SK-N-SH (cell line): Measurements from ENCODE around the gene PHAX. TPM values are rescaled to one million over a fixed set of nuclear protein-coding genes. Genes with fewer than 3 reads are reported as not detected.

ENCODE experiments used
- CTCF ChIA-PET: fragments of 300-600, 350-600 bp; formaldehyde crosslinking; extraction: SDS; loops from one replicate; lab custom pipeline; 2021; lab: Yijun Ruan, JAX
- POLR2A ChIA-PET: fragments of 350-600 bp; sonication (Branson Sonifier 250); formaldehyde crosslinking; extraction: SDS; loops from one replicate; lab custom pipeline; 2020; ENCODE audit warnings: antibody characterized with exemption, inconsistent platforms; lab: Yijun Ruan, JAX
- DNase-seq: peaks from one replicate; pipeline ENCODE4 v3.0.0; 2012
- H2AFZ ChIP-seq: fragments of 200-600 bp; sonication (generic); 2 replicates; pipeline ENCODE4 v1.8.1; 2016; ENCODE audit warnings: antibody characterized with exemption, mild to moderate bottlenecking, low read depth
- H3F3A ChIP-seq: fragments of 200-600 bp; sonication (generic); replicated peaks from 2 replicates; pipeline ENCODE3; 2016; ENCODE audit warnings: antibody characterized with exemption, mild to moderate bottlenecking; ENCODE audit not compliant: insufficient read depth
- H3K27ac ChIP-seq, 2 experiments: fragments of 200-500 bp in 1 of 2; fragments of 200-600 bp in 1 of 2; sonication (Bioruptor generic) in 1 of 2; sonication (generic), shearing (Covaris generic) in 1 of 2; 2 replicates each; pipeline versions ENCODE4 v1.5.1 to v1.6.1; 2014 to 2016; ENCODE audit warnings: low read depth in 2 of 2, inconsistent platforms in 1 of 2, low read length in 1 of 2, mild to moderate bottlenecking in 1 of 2, mixed read lengths in 1 of 2
- H3K27me3 ChIP-seq: fragments of 200-600 bp; sonication (generic), shearing (Covaris generic); 2 replicates; pipeline ENCODE4 v1.6.1; 2016; ENCODE audit warnings: mixed run types; ENCODE audit not compliant: insufficient read depth
- H3K36me3 ChIP-seq, 2 experiments: fragments of 200-500 bp in 1 of 2; fragments of 200-600 bp in 1 of 2; sonication (Bioruptor generic) in 1 of 2; sonication (generic) in 1 of 2; replicated peaks in 1 of 2; 2 replicates each; pipeline versions ENCODE3 to v1.5.1; 2014 to 2016; ENCODE audit warnings: low read length in 1 of 2, mild to moderate bottlenecking in 1 of 2; ENCODE audit not compliant: insufficient read depth in 2 of 2, control insufficient read depth in 1 of 2
- H3K4me1 ChIP-seq, 2 experiments: fragments of 200-500 bp in 1 of 2; fragments of 200-600 bp in 1 of 2; sonication (Bioruptor generic) in 1 of 2; sonication (generic), shearing (Covaris generic) in 1 of 2; 2 replicates each; pipeline versions ENCODE4 v1.5.1 to v1.6.1; 2014 to 2016; ENCODE audit warnings: low read depth in 1 of 2, low read length in 1 of 2, mixed run types in 1 of 2; ENCODE audit not compliant: insufficient read depth in 2 of 2, control insufficient read depth in 1 of 2
- H3K4me2 ChIP-seq: fragments of 200-600 bp; sonication (generic), shearing (Covaris generic); 2 replicates; pipeline ENCODE4 v1.6.1; 2017; ENCODE audit warnings: mixed run types
- H3K4me3 ChIP-seq, 2 experiments: fragments of 200-500 bp in 1 of 2; fragments of 200-600 bp in 1 of 2; sonication (Bioruptor generic) in 1 of 2; sonication (generic), shearing (Covaris generic) in 1 of 2; 2 replicates each; pipeline versions ENCODE4 v1.5.1 to v1.8.1; 2014 to 2016; ENCODE audit warnings: low read depth in 2 of 2, inconsistent platforms in 1 of 2, low read length in 1 of 2, mild to moderate bottlenecking in 1 of 2, mixed read lengths in 1 of 2, moderate library complexity in 1 of 2
- H3K79me2 ChIP-seq: fragments of 200-600 bp; sonication (generic); 2 replicates; pipeline ENCODE4 v1.8.1; 2017; ENCODE audit warnings: mild to moderate bottlenecking; ENCODE audit not compliant: insufficient read depth
- H3K9ac ChIP-seq: fragments of 200-600 bp; sonication (generic); 2 replicates; pipeline ENCODE4 v1.6.1; 2017; ENCODE audit warnings: mixed run types
- H3K9me2 ChIP-seq: fragments of 200-600 bp; sonication (generic); 2 replicates; pipeline ENCODE4 v1.6.1; 2017; ENCODE audit warnings: mixed run types
- H3K9me3 ChIP-seq: fragments of 200-600 bp; sonication (generic); 2 replicates; pipeline ENCODE4 v1.6.1; 2017; ENCODE audit warnings: mixed run types, mild to moderate bottlenecking, moderate library complexity
- H4K20me1 ChIP-seq: fragments of 200-600 bp; sonication (generic); 2 replicates; pipeline ENCODE4 v1.6.1; 2017; ENCODE audit warnings: mild to moderate bottlenecking, mixed run types; ENCODE audit not compliant: insufficient read depth
- FOSL2 ChIP-seq: IDR thresholded peaks from 2 replicates; pipeline ENCODE4 v1.4.0; 2012; ENCODE audit warnings: low read depth, mild to moderate bottlenecking, moderate library complexity, borderline replicate concordance
- FOXJ3 ChIP-seq: sonication (generic); formaldehyde crosslinking; IDR thresholded peaks from 2 replicates; pipeline ENCODE4 v1.5.1; 2020; ENCODE audit warnings: mild to moderate bottlenecking, missing genetic modification reagents
- GATA2 ChIP-seq: sonication (generic); formaldehyde crosslinking; IDR thresholded peaks from 2 replicates; pipeline ENCODE4 v1.5.0; 2020; ENCODE audit warnings: mild to moderate bottlenecking, missing genetic modification reagents
- JUND ChIP-seq: IDR thresholded peaks from 2 replicates; pipeline ENCODE4 v1.4.0; 2012
- NFIC ChIP-seq: IDR thresholded peaks from 2 replicates; pipeline ENCODE4 v1.4.0; 2012; ENCODE audit warnings: borderline replicate concordance
- PBX3 ChIP-seq: IDR thresholded peaks from 2 replicates; pipeline ENCODE4; 2012
- POLR2AphosphoS5 ChIP-seq: IDR thresholded peaks from 2 replicates; pipeline ENCODE4 v1.6.1; 2012; ENCODE audit warnings: low read depth, low read length
- RAD21 ChIP-seq: IDR thresholded peaks from 2 replicates; pipeline ENCODE4 v1.6.1; 2012; ENCODE audit warnings: mild to moderate bottlenecking, low read length
- RCOR1 ChIP-seq: fragments of 150-350 bp; IDR thresholded peaks from 2 replicates; pipeline ENCODE4 v1.6.1; 2017; ENCODE audit warnings: antibody characterized with exemption, low read length
- RXRA ChIP-seq: IDR thresholded peaks from 2 replicates; pipeline ENCODE4 v1.4.0; 2012; ENCODE audit warnings: low read depth, mild to moderate bottlenecking, borderline replicate concordance
- SMC3 ChIP-seq: IDR thresholded peaks from 2 replicates; pipeline ENCODE4 v1.6.1; 2012; ENCODE audit warnings: low read depth, low read length, improper control_type of control experiment
- TCF12 ChIP-seq: IDR thresholded peaks from 2 replicates; pipeline ENCODE4 v1.4.0; 2012
- TEAD4 ChIP-seq: IDR thresholded peaks from 2 replicates; pipeline ENCODE4 v1.4.0; 2012; ENCODE audit warnings: mild to moderate bottlenecking, borderline replicate concordance; ENCODE audit not compliant: insufficient read depth
- USF1 ChIP-seq: IDR thresholded peaks from 2 replicates; pipeline ENCODE4 v1.4.0; 2012; ENCODE audit warnings: low read depth, borderline replicate concordance
- YY1 ChIP-seq: IDR thresholded peaks from 2 replicates; pipeline ENCODE4 v1.4.0; 2012; ENCODE audit warnings: low read depth, mild to moderate bottlenecking
- WGBS: methylation state at CpG from one replicate; pipeline ENCODE4 v1.1.6; 2017; ENCODE audit warnings: low lambda C conversion rate; 5-methylcytosine and 5-hydroxymethylcytosine counted together
- polyA plus RNA-seq, 3 experiments: library from polyadenylated mRNA; depleted of rRNA; stranded (reverse); fragments of >200 nt; gene quantifications; 2 replicates each; pipeline ENCODE4 v1.2.3, GENCODE V29; 2012
- TF ChIP-seq, protein P1 (sequence below): IDR thresholded peaks from 2 replicates; pipeline ENCODE4 v1.4.0; 2012; ENCODE audit warnings: low read depth
- TF ChIP-seq, protein P2 (sequence below): fragments of 200-600 bp; sonication (generic); IDR thresholded peaks from 2 replicates; pipeline ENCODE4 v1.6.1; 2017; ENCODE audit warnings: antibody characterized with exemption, mild to moderate bottlenecking, moderate library complexity
- TF ChIP-seq, protein P3 (sequence below): fragments of 150-350 bp; IDR thresholded peaks from 2 replicates; pipeline ENCODE4 v1.6.1; 2017; ENCODE audit warnings: antibody characterized with exemption, low read length, low read depth, borderline replicate concordance
- TF ChIP-seq, protein P4 (sequence below): IDR thresholded peaks from 2 replicates; pipeline ENCODE4 v1.4.0; 2012; ENCODE audit warnings: low read depth, borderline replicate concordance

The PHAX gene
- polyA plus RNA-seq, 1 of the 3 experiments (the other 2 are of a cell fraction) = 25.1 TPM

GRCh38 chr5:126656401-126657007 lies 55.8 kb downstream of the PHAX start:
- Histone ChIP-seq H3K9ac (no peak overlapping the region), H3K4me2 (no peak overlapping the region), H3K27me3 (no peaks in the 10 kb centered on the region), H3K36me3 (no peaks in the 10 kb centered on the region), H3K9me3 (no peaks in the 10 kb centered on the region), H4K20me1 (no peaks in the 10 kb centered on the region), H3K4me1 (no peaks in the 10 kb centered on the region), H3K79me2 (no peaks in the 10 kb centered on the region), H3K9me2 (no peaks in the 10 kb centered on the region), H3F3A (no peaks in the 10 kb centered on the region), H3K27ac (no peak overlapping the region), H2AFZ (no peak overlapping the region), H3K4me3 (no peak overlapping the region; a peak in 1 of 4 replicates)
- under 1% methylated on average over 5 of the region's 5 CpGs for WGBS
- CTCF ChIA-PET = interaction anchor here (0.8 to 3.2 kb wide), 8 partner anchors 21 to 660 kb away, joined by 3 to 28 read pairs (median 5); no protein-coding TSS in a partner anchor
- POLR2A ChIA-PET = no interaction called here
- TF ChIP-seq POLR2AphosphoS5 (no peak), FOXJ3 (CRISPR knock-in tag) (no peak), YY1 (no peak), JUND (no peak), TCF12 (no peak), TEAD4 (no peak), RXRA (no peak), PBX3 (no peak), FOSL2 (no peak), SMC3 (peak; percentile 60), RCOR1 (no peak), USF1 (no peak), GATA2 (CRISPR knock-in tag) (no peak), RAD21 (peak; percentile 91), NFIC (no peak)
- TF ChIP-seq, protein P1, sequence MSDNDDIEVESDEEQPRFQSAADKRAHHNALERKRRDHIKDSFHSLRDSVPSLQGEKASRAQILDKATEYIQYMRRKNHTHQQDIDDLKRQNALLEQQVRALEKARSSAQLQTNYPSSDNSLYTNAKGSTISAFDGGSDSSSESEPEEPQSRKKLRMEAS = no peak
- TF ChIP-seq, protein P2, sequence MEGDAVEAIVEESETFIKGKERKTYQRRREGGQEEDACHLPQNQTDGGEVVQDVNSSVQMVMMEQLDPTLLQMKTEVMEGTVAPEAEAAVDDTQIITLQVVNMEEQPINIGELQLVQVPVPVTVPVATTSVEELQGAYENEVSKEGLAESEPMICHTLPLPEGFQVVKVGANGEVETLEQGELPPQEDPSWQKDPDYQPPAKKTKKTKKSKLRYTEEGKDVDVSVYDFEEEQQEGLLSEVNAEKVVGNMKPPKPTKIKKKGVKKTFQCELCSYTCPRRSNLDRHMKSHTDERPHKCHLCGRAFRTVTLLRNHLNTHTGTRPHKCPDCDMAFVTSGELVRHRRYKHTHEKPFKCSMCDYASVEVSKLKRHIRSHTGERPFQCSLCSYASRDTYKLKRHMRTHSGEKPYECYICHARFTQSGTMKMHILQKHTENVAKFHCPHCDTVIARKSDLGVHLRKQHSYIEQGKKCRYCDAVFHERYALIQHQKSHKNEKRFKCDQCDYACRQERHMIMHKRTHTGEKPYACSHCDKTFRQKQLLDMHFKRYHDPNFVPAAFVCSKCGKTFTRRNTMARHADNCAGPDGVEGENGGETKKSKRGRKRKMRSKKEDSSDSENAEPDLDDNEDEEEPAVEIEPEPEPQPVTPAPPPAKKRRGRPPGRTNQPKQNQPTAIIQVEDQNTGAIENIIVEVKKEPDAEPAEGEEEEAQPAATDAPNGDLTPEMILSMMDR = peak; percentile 94
- TF ChIP-seq, protein P3, sequence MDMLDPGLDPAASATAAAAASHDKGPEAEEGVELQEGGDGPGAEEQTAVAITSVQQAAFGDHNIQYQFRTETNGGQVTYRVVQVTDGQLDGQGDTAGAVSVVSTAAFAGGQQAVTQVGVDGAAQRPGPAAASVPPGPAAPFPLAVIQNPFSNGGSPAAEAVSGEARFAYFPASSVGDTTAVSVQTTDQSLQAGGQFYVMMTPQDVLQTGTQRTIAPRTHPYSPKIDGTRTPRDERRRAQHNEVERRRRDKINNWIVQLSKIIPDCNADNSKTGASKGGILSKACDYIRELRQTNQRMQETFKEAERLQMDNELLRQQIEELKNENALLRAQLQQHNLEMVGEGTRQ = no peak
- TF ChIP-seq, protein P4, sequence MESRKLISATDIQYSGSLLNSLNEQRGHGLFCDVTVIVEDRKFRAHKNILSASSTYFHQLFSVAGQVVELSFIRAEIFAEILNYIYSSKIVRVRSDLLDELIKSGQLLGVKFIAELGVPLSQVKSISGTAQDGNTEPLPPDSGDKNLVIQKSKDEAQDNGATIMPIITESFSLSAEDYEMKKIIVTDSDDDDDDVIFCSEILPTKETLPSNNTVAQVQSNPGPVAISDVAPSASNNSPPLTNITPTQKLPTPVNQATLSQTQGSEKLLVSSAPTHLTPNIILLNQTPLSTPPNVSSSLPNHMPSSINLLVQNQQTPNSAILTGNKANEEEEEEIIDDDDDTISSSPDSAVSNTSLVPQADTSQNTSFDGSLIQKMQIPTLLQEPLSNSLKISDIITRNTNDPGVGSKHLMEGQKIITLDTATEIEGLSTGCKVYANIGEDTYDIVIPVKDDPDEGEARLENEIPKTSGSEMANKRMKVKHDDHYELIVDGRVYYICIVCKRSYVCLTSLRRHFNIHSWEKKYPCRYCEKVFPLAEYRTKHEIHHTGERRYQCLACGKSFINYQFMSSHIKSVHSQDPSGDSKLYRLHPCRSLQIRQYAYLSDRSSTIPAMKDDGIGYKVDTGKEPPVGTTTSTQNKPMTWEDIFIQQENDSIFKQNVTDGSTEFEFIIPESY = no peak
- DNase-seq = peak; percentile 57
